Mesenchymal stem cell (in vitro differentiated cells and primary cell): ENCODE data around the gene TUBAL3.
A peak's percentile ranks its signal among the peaks of the same experiment; 100 is the strongest.

Experiments
- DNase-seq: peaks from one replicate; pipeline ENCODE4 v3.0.0-alpha.2; 2013
- H2AFZ ChIP-seq: one replicate; pipeline ENCODE4 v1.6.1; 2013; ENCODE audit warnings: low read depth, mild to moderate bottlenecking, control low read depth, inconsistent platforms, low read length, moderate library complexity
- H2AK5ac ChIP-seq: 2 replicates; pipeline ENCODE4 v1.6.1; 2013; ENCODE audit warnings: low read length, moderate library complexity, mild to moderate bottlenecking, inconsistent platforms; ENCODE audit not compliant: severe bottlenecking
- H2BK120ac ChIP-seq: one replicate; pipeline ENCODE4 v1.6.1; 2013; ENCODE audit warnings: low read depth, mild to moderate bottlenecking, inconsistent platforms, low read length, moderate library complexity
- H2BK12ac ChIP-seq, 2 experiments: one replicate each; pipeline ENCODE4 v1.6.1; 2013; ENCODE audit warnings: inconsistent platforms in 2 of 2, low read length in 2 of 2, mild to moderate bottlenecking in 2 of 2, moderate library complexity in 2 of 2, control low read depth in 1 of 2
- H2BK15ac ChIP-seq: one replicate; pipeline ENCODE4 v1.6.1; 2013; ENCODE audit warnings: mild to moderate bottlenecking, low read depth, inconsistent platforms; ENCODE audit not compliant: poor library complexity, severe bottlenecking
- H2BK5ac ChIP-seq: 2 replicates; pipeline ENCODE4 v1.6.1; 2013; ENCODE audit warnings: low read depth, mild to moderate bottlenecking, low read length, control low read depth, inconsistent platforms; ENCODE audit not compliant: poor library complexity, severe bottlenecking
- H3K14ac ChIP-seq, 2 experiments: one replicate each; pipeline ENCODE4 v1.6.1; 2013; ENCODE audit warnings: inconsistent platforms in 2 of 2, low read length in 2 of 2, control low read depth in 1 of 2, mild to moderate bottlenecking in 1 of 2, moderate library complexity in 1 of 2
- H3K18ac ChIP-seq, 2 experiments: one replicate each; pipeline ENCODE4 v1.6.1; 2013; ENCODE audit warnings: inconsistent platforms in 2 of 2, low read length in 2 of 2, control low read depth in 1 of 2, low read depth in 1 of 2, mild to moderate bottlenecking in 1 of 2
- H3K23ac ChIP-seq, 2 experiments: one replicate each; pipeline ENCODE4 v1.6.1; 2013; ENCODE audit warnings: inconsistent platforms in 2 of 2, low read length in 2 of 2, mild to moderate bottlenecking in 2 of 2, moderate library complexity in 2 of 2, control low read depth in 1 of 2
- H3K27ac ChIP-seq: 2 replicates; pipeline ENCODE4 v1.5.1; 2013; ENCODE audit warnings: mild to moderate bottlenecking, moderate library complexity, low read length, control low read depth, inconsistent platforms; ENCODE audit not compliant: poor library complexity, severe bottlenecking
- H3K27me3 ChIP-seq, 2 experiments: 2 replicates each; pipeline versions ENCODE4 v1.6.1 to v1.7.0; 2013; ENCODE audit warnings: low read length in 2 of 2, mild to moderate bottlenecking in 2 of 2, moderate library complexity in 2 of 2, control low read depth in 1 of 2, inconsistent platforms in 1 of 2; ENCODE audit not compliant: control insufficient read depth in 1 of 2, insufficient read depth in 1 of 2
- H3K36me3 ChIP-seq, 2 experiments: 2 replicates each; pipeline versions ENCODE4 v1.6.1 to v1.7.0; 2013; ENCODE audit warnings: low read length in 2 of 2, control low read depth in 1 of 2, inconsistent platforms in 1 of 2, low read depth in 1 of 2, mild to moderate bottlenecking in 1 of 2; ENCODE audit not compliant: insufficient read depth in 2 of 2, control insufficient read depth in 1 of 2
- H3K4ac ChIP-seq, 2 experiments: one replicate each; pipeline ENCODE4 v1.6.1; 2013; ENCODE audit warnings: inconsistent platforms in 2 of 2, low read length in 2 of 2, mild to moderate bottlenecking in 2 of 2, moderate library complexity in 2 of 2, control low read depth in 1 of 2, low read depth in 1 of 2
- H3K4me1 ChIP-seq: 2 replicates; pipeline ENCODE4 v1.6.1; 2013; ENCODE audit warnings: low read depth, low read length, control low read depth; ENCODE audit not compliant: control insufficient read depth, insufficient read depth
- H3K4me2 ChIP-seq: 2 replicates; pipeline ENCODE4 v1.6.1; 2013; ENCODE audit warnings: low read length, mild to moderate bottlenecking, inconsistent platforms; ENCODE audit not compliant: poor library complexity, severe bottlenecking
- H3K4me3 ChIP-seq, 2 experiments: 2 replicates each; pipeline versions ENCODE4 v1.5.1 to v1.7.0; 2013; ENCODE audit warnings: low read length in 2 of 2, mild to moderate bottlenecking in 2 of 2, control low read depth in 1 of 2, low read depth in 1 of 2; ENCODE audit not compliant: insufficient read depth in 1 of 2
- H3K79me1 ChIP-seq: replicated peaks from 2 replicates; pipeline ENCODE4 v1.6.1; 2013; ENCODE audit warnings: mild to moderate bottlenecking, control low read depth, low read length, inconsistent platforms; ENCODE audit not compliant: poor library complexity, severe bottlenecking
- H3K9ac ChIP-seq: 2 replicates; pipeline ENCODE4 v1.7.0; 2013; ENCODE audit warnings: mild to moderate bottlenecking, low read length, moderate library complexity
- H3K9me3 ChIP-seq: 2 replicates; pipeline ENCODE4 v1.7.0; 2013; ENCODE audit warnings: mild to moderate bottlenecking, low read length; ENCODE audit not compliant: control insufficient read depth
- H4K8ac ChIP-seq: one replicate; pipeline ENCODE4 v1.6.1; 2013; ENCODE audit warnings: inconsistent platforms, mild to moderate bottlenecking, low read length, moderate library complexity
- H4K91ac ChIP-seq: one replicate; pipeline ENCODE4 v1.6.1; 2013; ENCODE audit warnings: mild to moderate bottlenecking, low read length, inconsistent platforms
- WGBS: methylation state at CpG from one replicate; pipeline ENCODE4 v1.1.7; 2013; ENCODE audit warnings: mixed read lengths; 5-methylcytosine and 5-hydroxymethylcytosine counted together

TUBAL3 gene

GRCh38 chr10:5344746-5345145 is 59.9 kb downstream of the TUBAL3 start:
- Histone ChIP-seq H3K4me2 (no peak overlapping the region), H2BK5ac (no peak overlapping the region), H3K9ac (no peak overlapping the region), H2BK120ac (no peak overlapping the region), H3K18ac (no peak overlapping the region), H2AK5ac (no peak overlapping the region), H3K27me3 (peaks cover 0 to 17% of the 10 kb centered on the region in 2 experiments), H3K4me1 (peaks cover 4% of the 10 kb centered on the region), H3K23ac (no peak overlapping the region), H3K4me3 (no peak overlapping the region), H4K8ac (no peak overlapping the region), H3K4ac (no peak overlapping the region), H3K79me1 (no peaks in the 10 kb centered on the region), H3K27ac (no peak overlapping the region), H2AFZ (no peak overlapping the region), H3K36me3 (no peaks in the 10 kb centered on the region), H2BK15ac (no peak overlapping the region), H3K14ac (no peak overlapping the region), H3K9me3 (no peaks in the 10 kb centered on the region), H4K91ac (no peak overlapping the region), H2BK12ac (no peak overlapping the region)
- no peak for DNase-seq

- Histone ChIP-seq H2BK120ac (no peak overlapping the region), H3K4ac (no peak overlapping the region), H2BK5ac (no peak overlapping the region), H4K91ac (no peak overlapping the region), H3K4me1 (peaks cover 4% of the 10 kb centered on the region), H3K36me3 (no peaks in the 10 kb centered on the region), H3K4me3 (no peak overlapping the region), H2BK15ac (no peak overlapping the region), H3K27ac (no peak overlapping the region), H3K79me1 (no peaks in the 10 kb centered on the region), H3K23ac (no peak overlapping the region), H3K9ac (no peak overlapping the region), H3K9me3 (no peaks in the 10 kb centered on the region), H3K27me3 (peaks cover 0 to 23% of the 10 kb centered on the region in 2 experiments), H2BK12ac (no peak overlapping the region), H4K8ac (no peak overlapping the region), H3K4me2 (no peak overlapping the region), H3K18ac (no peak overlapping the region), H3K14ac (no peak overlapping the region), H2AK5ac (no peak overlapping the region), H2AFZ (no peak overlapping the region)
- DNase-seq: no peak
- WGBS: 83% methylated on average over 4 of the region's 4 CpGs
Measured at GRCh38 chr10:5343979-5344378, 60.6 kb downstream of the TUBAL3 start.

GRCh38 chr10:5343561-5343960 is 61.1 kb downstream of the TUBAL3 start:
- Histone ChIP-seq H3K9me3 (no peaks in the 10 kb centered on the region), H3K4me1 (peaks cover 4% of the 10 kb centered on the region), H3K27ac (no peak overlapping the region), H3K9ac (no peak overlapping the region), H3K4me3 (no peak overlapping the region), H2BK5ac (no peak overlapping the region), H3K23ac (no peak overlapping the region), H2BK12ac (no peak overlapping the region), H3K4ac (no peak overlapping the region), H3K79me1 (no peaks in the 10 kb centered on the region), H3K27me3 (peaks cover under 1 to 23% of the 10 kb centered on the region in 2 experiments), H2BK120ac (no peak overlapping the region), H3K4me2 (no peak overlapping the region), H3K14ac (no peak overlapping the region), H2AK5ac (no peak overlapping the region), H2AFZ (no peak overlapping the region), H4K8ac (no peak overlapping the region), H3K36me3 (no peaks in the 10 kb centered on the region), H3K18ac (no peak overlapping the region), H2BK15ac (no peak overlapping the region), H4K91ac (no peak overlapping the region)
- 70% methylated on average over 4 of the region's 4 CpGs for WGBS
- peak; percentile 11 for DNase-seq
